ENCODE data around the gene ZNF181. TPM values are rescaled to one million over a fixed set of nuclear protein-coding genes. Genes with fewer than 3 reads are reported as not detected.
"Not testable (repeated sequence)": the region's sequence is repeated elsewhere in the genome, so short reads cannot be mapped to it uniquely, and the experiment has no call there.

The ZNF181 gene
- total RNA-seq, result 5.7 and 5.9 TPM in 2 replicates

- intact Hi-C loops (cut with micrococcal nuclease), result loop anchor here (1.0 kb wide), 2 partner anchors 39 to 57 kb away; partner anchors contain the start of genes SCGB2B2, ZNF302 and ZNF599
These were observed at the start of gene ZNF181 for GRCh38 chr19:34733746-34734536. ZNF181 (plus strand) TSS chr19:34734243; CDS start chr19:34735038, 795 bp downstream.

- intact Hi-C loops (cut with micrococcal nuclease), result not testable (repeated sequence)
These were observed 48.8 kb upstream of the ZNF181 start for GRCh38 chr19:34685266-34685665.

- intact Hi-C loops (cut with micrococcal nuclease), result no loop called here
These were observed 47.6 kb upstream of the ZNF181 start for GRCh38 chr19:34686455-34686854.

GRCh38 chr19:34687348-34687747 is 46.7 kb upstream of the ZNF181 start:
- intact Hi-C loops (cut with micrococcal nuclease), result no loop called here

- intact Hi-C loops (cut with micrococcal nuclease), result no loop called here
These were observed 45.5 kb upstream of the ZNF181 start for GRCh38 chr19:34688592-34688991.

GRCh38 chr19:34690372-34690771 is 43.7 kb upstream of the ZNF181 start:
- intact Hi-C loops (cut with micrococcal nuclease), result no loop called here

GRCh38 chr19:34692549-34692948 is 41.5 kb upstream of the ZNF181 start:
- intact Hi-C loops (cut with micrococcal nuclease), result no loop called here

GRCh38 chr19:34707661-34708060 is 26.4 kb upstream of the ZNF181 start:
- intact Hi-C loops (cut with micrococcal nuclease), result no loop called here

- intact Hi-C loops (cut with micrococcal nuclease), result loop anchor here (1.0 kb wide), 3 partner anchors 35 to 211 kb away; partner anchors contain the start of genes SCGB2B2 and ZNF302
These were observed 22.2 kb upstream of the ZNF181 start for GRCh38 chr19:34711890-34712289.

- intact Hi-C loops (cut with micrococcal nuclease), result loop anchor here (1.0 kb wide), 3 partner anchors 35 to 211 kb away; partner anchors contain the start of genes SCGB2B2 and ZNF302
These were observed 21.4 kb upstream of the ZNF181 start for GRCh38 chr19:34712395-34713261.

- intact Hi-C loops (cut with micrococcal nuclease), result no loop called here
These were observed 20.8 kb upstream of the ZNF181 start for GRCh38 chr19:34713262-34713637.

GRCh38 chr19:34715357-34715756 is 18.7 kb upstream of the ZNF181 start:
- intact Hi-C loops (cut with micrococcal nuclease), result no loop called here

- intact Hi-C loops (cut with micrococcal nuclease), result no loop called here
These were observed 11.7 kb upstream of the ZNF181 start for GRCh38 chr19:34722353-34722752.

- intact Hi-C loops (cut with micrococcal nuclease), result no loop called here
These were observed 8.6 kb upstream of the ZNF181 start for GRCh38 chr19:34725400-34725799.

GRCh38 chr19:34731019-34731829 is 2.8 kb upstream of the ZNF181 start:
- intact Hi-C loops (cut with micrococcal nuclease), result no loop called here

GRCh38 chr19:34731964-34732363 is 2.1 kb upstream of the ZNF181 start:
- intact Hi-C loops (cut with micrococcal nuclease), result no loop called here

GRCh38 chr19:34732612-34733211 is 1.3 kb upstream of the ZNF181 start:
- intact Hi-C loops (cut with micrococcal nuclease), result loop anchor here (1.0 kb wide), 2 partner anchors 41 to 55 kb away; partner anchors contain the start of genes SCGB2B2, ZNF302 and ZNF599

GRCh38 chr19:34733266-34733745 is 737 bp upstream of the ZNF181 start:
- intact Hi-C loops (cut with micrococcal nuclease), result loop anchor here (1.0 kb wide), 2 partner anchors 40 to 56 kb away; partner anchors contain the start of genes SCGB2B2, ZNF302 and ZNF599

GRCh38 chr19:34734537-34735103 is 577 bp downstream of the ZNF181 start:
- intact Hi-C loops (cut with micrococcal nuclease), result no loop called here

All from T-helper 2 cell treated with Interferon-gamma antibody and Interleukin-4, amounts not matched to agents 100 ng/mL and 5 ng/mL, for 36 hours (primary cell).